Measurements from ENCODE around the gene BCDIN3D.

The BCDIN3D gene

DNA sequence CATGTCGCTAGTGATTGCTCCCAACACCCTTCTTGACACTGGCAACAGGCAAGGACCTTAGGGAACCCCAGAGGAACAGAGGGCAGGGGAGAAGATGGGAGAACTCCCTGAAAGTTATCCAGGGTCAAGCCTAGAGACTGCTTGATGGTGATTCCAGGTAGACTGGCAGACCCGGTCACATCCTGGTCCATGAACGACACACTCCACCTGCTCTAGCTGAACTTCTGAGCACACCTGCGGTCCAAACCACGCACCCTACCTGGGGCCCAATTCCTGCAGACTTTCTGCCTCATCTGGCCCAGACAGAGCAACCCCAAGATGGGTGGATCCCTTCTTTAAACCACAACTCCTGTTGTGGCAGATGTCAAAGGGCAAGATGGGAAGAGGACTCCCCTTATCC is 48.9 kb downstream of the BCDIN3D start:
- TF ChIP-seq CTCF (IDR thresholded peaks at IDR 0.05; ENCODE audit: low read depth, low read length), result no peak
- no peak overlapping the region for H3K4me3 ChIP-seq (ENCODE audit: low read depth, low read length)

DNA sequence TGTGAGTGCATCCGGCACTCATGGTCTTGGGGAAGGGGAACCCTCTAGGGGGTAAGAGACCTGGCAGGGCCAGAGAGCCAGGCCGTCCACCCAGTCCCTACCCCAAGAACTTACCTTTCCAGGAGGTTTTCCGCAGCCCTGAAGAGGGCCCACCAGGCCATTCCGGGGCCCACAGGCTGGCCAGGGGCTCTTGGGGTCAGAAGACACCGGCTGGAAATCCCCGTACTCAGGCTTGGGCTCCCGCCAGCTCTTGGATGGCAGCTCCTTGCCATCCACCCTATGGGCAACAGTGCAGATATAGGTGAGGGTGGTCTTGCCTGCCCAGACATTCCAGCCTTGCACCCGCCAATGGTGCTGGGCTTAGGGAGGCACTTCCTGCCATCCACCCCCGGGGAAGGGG is 49.3 kb downstream of the BCDIN3D start:
- TF ChIP-seq CTCF (IDR thresholded peaks at IDR 0.05; ENCODE audit: low read depth, low read length), result no peak
- H3K4me3 ChIP-seq (ENCODE audit: low read depth, low read length), result no peak overlapping the region

DNA sequence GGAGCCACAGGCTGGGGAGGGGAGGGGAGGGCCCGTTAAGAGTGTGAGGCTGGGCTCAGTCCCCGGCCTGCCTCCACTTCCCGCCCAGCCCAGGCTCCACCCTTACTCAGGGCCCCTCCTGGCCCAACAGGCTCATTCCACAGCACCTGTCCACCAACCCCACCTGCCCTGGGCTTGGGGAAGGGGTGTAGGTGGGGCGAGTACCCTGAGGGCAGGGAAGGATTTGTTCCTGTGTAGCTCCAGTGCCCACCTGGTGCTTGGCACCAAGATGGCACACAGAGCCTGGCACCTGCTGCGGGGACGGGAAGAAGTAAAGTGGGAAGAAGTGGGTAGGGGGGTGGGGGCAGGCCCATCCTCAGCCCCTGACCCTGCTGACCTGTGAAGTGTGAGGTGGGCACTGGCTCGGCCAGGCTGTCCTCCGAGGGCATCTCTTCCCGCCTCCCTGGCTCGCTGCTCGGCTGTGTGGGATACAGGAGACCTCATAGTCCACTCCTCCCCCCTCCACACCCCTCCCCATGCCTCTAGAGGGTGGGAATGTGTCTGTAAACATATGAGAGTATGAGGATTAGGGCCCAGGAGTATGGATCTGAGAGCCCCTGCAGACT is 49.8 kb downstream of the BCDIN3D start:
- TF ChIP-seq CTCF (IDR thresholded peaks at IDR 0.05; ENCODE audit: low read depth, low read length), result no peak
- no peak overlapping the region for H3K4me3 ChIP-seq (ENCODE audit: low read depth, low read length)

GRCh38 chr12:49792181-49792970 is 50.5 kb downstream of the BCDIN3D start:
- H3K4me3 ChIP-seq (ENCODE audit: low read depth, low read length), result no peak overlapping the region
- TF ChIP-seq CTCF (IDR thresholded peaks at IDR 0.05; ENCODE audit: low read depth, low read length), result no peak

GRCh38 chr12:49791700-49792099 is 51.2 kb downstream of the BCDIN3D start:
- TF ChIP-seq CTCF (IDR thresholded peaks at IDR 0.05; ENCODE audit: low read depth, low read length), result no peak
- H3K4me3 ChIP-seq (ENCODE audit: low read depth, low read length), result no peak overlapping the region

DNA sequence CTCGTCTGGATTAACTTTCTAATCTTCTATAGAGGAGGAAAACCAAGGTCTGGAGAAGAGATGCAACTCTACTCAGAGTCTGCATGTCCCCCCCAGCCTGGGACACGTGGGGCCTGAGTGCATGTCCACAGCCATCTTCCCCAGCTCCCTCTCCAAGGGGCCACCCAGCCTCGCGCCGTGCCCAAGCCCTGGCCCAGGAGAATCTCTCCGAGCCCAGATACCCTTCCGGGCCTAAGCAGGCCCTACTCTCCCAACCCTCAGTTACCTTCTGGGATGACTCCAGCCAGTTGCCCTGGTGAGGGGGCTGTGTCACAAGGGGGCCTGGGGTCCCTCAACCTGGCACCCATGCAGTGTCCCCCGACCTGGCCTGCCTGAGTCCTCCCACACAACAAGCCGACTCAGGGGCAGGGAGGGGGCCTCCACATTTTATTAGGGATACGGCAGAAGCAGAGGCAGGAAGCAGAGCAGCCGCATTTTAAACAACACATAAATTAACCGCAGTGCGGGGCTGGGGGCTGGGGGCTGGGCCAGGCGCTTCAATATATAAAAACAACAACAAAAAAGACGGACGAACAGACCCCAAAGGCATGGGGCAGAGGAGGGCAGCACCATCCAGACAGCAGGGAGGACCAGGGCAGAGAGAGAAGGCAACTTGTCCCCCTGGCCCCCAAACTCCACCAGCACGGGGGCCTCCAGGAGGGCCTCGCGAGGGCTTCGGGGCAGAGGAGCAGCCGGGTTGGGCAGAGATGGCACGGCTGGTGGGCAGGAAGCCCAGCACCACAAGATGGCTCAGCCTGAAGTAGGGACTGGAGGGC is 52.0 kb downstream of the BCDIN3D start:
- TF ChIP-seq CTCF (IDR thresholded peaks at IDR 0.05; ENCODE audit: low read depth, low read length), result no peak
- H3K4me3 ChIP-seq (ENCODE audit: low read depth, low read length), result no peak overlapping the region

GRCh38 chr12:49789992-49790391 is 52.9 kb downstream of the BCDIN3D start:
- no peak for TF ChIP-seq CTCF (IDR thresholded peaks at IDR 0.05; ENCODE audit: low read depth, low read length)
- no peak overlapping the region for H3K4me3 ChIP-seq (ENCODE audit: low read depth, low read length)

All from WI38 (cell line).